ENCODE results near the gene PDILT.

Gene PDILT

DNA sequence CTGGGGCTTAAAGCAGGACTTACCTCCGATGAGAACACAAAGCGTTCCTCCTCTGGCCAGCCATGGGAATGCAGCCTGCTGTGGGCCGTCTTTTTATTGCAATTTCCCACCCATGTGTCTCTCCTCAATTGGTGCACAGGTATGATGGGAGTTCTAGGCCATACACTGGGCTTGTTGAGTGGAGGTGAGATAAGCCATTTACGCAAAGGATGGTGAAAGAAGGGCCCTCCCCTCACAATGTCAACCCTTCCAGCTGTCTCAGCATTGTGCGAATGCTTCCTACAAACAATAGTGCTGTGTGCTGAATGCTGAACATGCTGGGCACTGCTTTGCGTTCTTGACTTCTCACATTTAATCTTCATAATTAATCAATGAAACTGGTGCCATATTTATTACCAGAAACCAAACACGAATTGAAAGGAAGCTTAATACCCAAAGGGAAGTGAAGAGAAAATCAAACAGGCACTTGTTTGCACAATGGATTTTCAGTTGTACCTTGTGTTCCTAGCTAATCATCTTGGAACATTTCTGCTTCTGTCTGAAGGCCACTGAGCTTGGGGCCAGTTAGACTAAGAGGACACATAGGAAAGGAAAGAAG is 77.0 kb downstream of the PDILT start, which contains the start of gene GP2:
TSS of gene GP2 (minus strand) at position 70 of the 598 bp plus-strand sequence. CDS start 1,082 bp downstream, outside the sequence.
- no peak within 1 kb of the TSS for H3K27ac ChIP-seq
- no peaks in the 10 kb centered on the region for H3K27me3 ChIP-seq (ENCODE audit: insufficient read depth, low read depth)
- no peaks in the 10 kb centered on the region for H3K79me2 ChIP-seq (ENCODE audit: insufficient read depth, low read depth)
- TF ChIP-seq, protein P1, sequence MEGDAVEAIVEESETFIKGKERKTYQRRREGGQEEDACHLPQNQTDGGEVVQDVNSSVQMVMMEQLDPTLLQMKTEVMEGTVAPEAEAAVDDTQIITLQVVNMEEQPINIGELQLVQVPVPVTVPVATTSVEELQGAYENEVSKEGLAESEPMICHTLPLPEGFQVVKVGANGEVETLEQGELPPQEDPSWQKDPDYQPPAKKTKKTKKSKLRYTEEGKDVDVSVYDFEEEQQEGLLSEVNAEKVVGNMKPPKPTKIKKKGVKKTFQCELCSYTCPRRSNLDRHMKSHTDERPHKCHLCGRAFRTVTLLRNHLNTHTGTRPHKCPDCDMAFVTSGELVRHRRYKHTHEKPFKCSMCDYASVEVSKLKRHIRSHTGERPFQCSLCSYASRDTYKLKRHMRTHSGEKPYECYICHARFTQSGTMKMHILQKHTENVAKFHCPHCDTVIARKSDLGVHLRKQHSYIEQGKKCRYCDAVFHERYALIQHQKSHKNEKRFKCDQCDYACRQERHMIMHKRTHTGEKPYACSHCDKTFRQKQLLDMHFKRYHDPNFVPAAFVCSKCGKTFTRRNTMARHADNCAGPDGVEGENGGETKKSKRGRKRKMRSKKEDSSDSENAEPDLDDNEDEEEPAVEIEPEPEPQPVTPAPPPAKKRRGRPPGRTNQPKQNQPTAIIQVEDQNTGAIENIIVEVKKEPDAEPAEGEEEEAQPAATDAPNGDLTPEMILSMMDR (conservative IDR thresholded peaks at IDR 0.05; ENCODE audit: low read depth, low read length) = no peak
- no peaks in the 10 kb centered on the region for H3K4me1 ChIP-seq (ENCODE audit: low read depth, poor library complexity, severe bottlenecking)
- no peaks in the 10 kb centered on the region for H3K36me3 ChIP-seq (ENCODE audit: insufficient read depth)
- H3K9ac ChIP-seq = no peak within 1 kb of the TSS
- no peak within 1 kb of the TSS for H3K4me2 ChIP-seq
- H2AFZ ChIP-seq (ENCODE audit: low read depth) = no peak within 1 kb of the TSS
- no peaks in the 10 kb centered on the region for H4K20me1 ChIP-seq (ENCODE audit: insufficient read depth)
- H3K4me3 ChIP-seq (IDR thresholded peaks at IDR 0.05; ENCODE audit: insufficient read depth, low read depth, low read length) = no peak within 1 kb of the TSS

DNA sequence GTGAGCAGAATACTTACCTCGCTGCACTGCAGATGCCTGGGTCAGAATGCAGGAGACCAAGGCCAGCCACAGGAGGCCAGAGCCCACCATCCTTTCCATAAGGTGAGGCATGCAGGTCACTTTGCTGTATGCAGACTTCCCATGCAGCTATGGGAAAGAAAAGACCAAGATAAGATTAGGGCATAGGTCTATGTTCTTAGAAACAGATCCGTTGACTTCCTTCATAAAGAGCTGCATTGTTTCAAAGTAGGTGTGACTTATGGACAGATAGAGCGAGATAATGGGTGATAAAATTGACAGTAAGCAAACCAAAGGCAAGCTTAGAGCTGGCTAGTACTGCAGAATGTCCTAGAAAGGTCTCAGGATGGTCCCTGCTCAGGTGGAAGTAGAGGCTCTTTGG is 78.2 kb downstream of the PDILT start:
- Histone ChIP-seq H3K27ac (no peak overlapping the region), H3K27me3 (ENCODE audit: insufficient read depth, low read depth) (no peaks in the 10 kb centered on the region), H3K9ac (no peak overlapping the region), H4K20me1 (ENCODE audit: insufficient read depth) (no peaks in the 10 kb centered on the region), H2AFZ (ENCODE audit: low read depth) (no peak overlapping the region), H3K4me3 (IDR thresholded peaks at IDR 0.05; ENCODE audit: insufficient read depth, low read depth, low read length) (no peak overlapping the region), H3K36me3 (ENCODE audit: insufficient read depth) (no peaks in the 10 kb centered on the region), H3K4me2 (no peak overlapping the region), H3K4me1 (ENCODE audit: low read depth, poor library complexity, severe bottlenecking) (no peaks in the 10 kb centered on the region), H3K79me2 (ENCODE audit: insufficient read depth, low read depth) (no peaks in the 10 kb centered on the region)
- TF ChIP-seq, protein P1 (conservative IDR thresholded peaks at IDR 0.05; ENCODE audit: low read depth, low read length) = no peak

DNA sequence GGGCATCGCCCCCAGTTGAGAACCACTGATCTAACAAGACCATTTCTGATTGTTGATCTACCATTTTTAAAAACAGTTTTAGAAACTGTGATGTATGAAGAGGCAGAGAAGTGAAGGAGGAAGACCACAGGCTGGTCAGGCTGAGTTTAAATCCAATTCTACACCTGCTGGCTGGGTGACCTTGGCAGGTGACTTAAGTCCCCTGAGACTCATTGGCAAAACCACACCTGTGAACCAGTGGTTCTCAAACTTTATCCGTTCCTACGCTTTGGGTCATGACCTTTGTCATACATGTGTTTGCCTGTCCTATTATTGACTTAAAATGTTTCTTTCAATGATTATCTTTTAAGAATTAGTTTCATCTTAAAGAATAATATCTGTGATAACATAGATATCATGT is 79.5 kb downstream of the PDILT start:
- Histone ChIP-seq H3K4me2 (no peak overlapping the region), H3K4me3 (IDR thresholded peaks at IDR 0.05; ENCODE audit: insufficient read depth, low read depth, low read length) (no peak overlapping the region), H3K27me3 (ENCODE audit: insufficient read depth, low read depth) (no peaks in the 10 kb centered on the region), H3K27ac (no peak overlapping the region), H3K9ac (no peak overlapping the region), H3K4me1 (ENCODE audit: low read depth, poor library complexity, severe bottlenecking) (no peaks in the 10 kb centered on the region), H2AFZ (ENCODE audit: low read depth) (no peak overlapping the region), H4K20me1 (ENCODE audit: insufficient read depth) (no peaks in the 10 kb centered on the region), H3K36me3 (ENCODE audit: insufficient read depth) (no peaks in the 10 kb centered on the region), H3K79me2 (ENCODE audit: insufficient read depth, low read depth) (no peaks in the 10 kb centered on the region)
- TF ChIP-seq, protein P1 (conservative IDR thresholded peaks at IDR 0.05; ENCODE audit: low read depth, low read length) = no peak

DNA sequence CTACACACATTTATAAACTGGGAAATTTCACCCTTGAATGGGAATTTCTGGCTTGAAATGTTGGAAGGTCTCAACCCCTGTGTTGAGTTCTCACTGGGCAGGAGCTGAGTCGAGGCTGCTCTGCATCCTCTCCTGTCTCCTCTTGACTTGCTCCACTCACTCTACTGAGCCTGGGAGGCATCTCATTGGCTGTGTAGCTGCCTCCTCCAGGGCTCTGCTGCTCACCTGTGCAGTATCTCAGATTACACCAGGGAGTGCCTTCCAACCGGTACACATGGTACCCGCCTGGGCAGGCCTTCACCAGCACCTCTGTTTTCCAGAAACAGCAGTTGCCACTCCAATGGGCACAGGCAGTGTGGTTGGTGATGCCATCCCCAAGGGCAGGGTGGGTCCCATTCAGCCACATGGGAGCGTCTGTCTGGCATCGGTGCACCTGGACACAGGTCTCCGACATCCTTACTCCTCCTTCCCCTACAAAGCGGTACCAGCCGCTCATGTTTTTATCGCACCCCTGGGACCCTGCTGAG is 80.9 kb downstream of the PDILT start:
- Histone ChIP-seq H2AFZ (ENCODE audit: low read depth) (no peak overlapping the region), H3K36me3 (ENCODE audit: insufficient read depth) (no peaks in the 10 kb centered on the region), H3K4me2 (no peak overlapping the region), H3K4me1 (ENCODE audit: low read depth, poor library complexity, severe bottlenecking) (no peaks in the 10 kb centered on the region), H3K9ac (no peak overlapping the region), H3K27ac (no peak overlapping the region), H3K79me2 (ENCODE audit: insufficient read depth, low read depth) (no peaks in the 10 kb centered on the region), H3K27me3 (ENCODE audit: insufficient read depth, low read depth) (no peaks in the 10 kb centered on the region), H3K4me3 (IDR thresholded peaks at IDR 0.05; ENCODE audit: insufficient read depth, low read depth, low read length) (no peak overlapping the region), H4K20me1 (ENCODE audit: insufficient read depth) (no peaks in the 10 kb centered on the region)
- TF ChIP-seq, protein P1 (conservative IDR thresholded peaks at IDR 0.05; ENCODE audit: low read depth, low read length) = no peak

Measured in KMS-11 (cell line).